ENCODE data around the gene TRA2B. TPM values are rescaled to one million over a fixed set of nuclear protein-coding genes. Genes with fewer than 3 reads are reported as not detected.
A peak's percentile ranks its signal among the peaks of the same experiment; 100 is the strongest.

Gene TRA2B
- total and polyA plus RNA-seq, 2 of the 8 experiments (the other 6 are each of a cell fraction or from before 2014, with no cell fraction given) = 206 to 274 TPM

DNA sequence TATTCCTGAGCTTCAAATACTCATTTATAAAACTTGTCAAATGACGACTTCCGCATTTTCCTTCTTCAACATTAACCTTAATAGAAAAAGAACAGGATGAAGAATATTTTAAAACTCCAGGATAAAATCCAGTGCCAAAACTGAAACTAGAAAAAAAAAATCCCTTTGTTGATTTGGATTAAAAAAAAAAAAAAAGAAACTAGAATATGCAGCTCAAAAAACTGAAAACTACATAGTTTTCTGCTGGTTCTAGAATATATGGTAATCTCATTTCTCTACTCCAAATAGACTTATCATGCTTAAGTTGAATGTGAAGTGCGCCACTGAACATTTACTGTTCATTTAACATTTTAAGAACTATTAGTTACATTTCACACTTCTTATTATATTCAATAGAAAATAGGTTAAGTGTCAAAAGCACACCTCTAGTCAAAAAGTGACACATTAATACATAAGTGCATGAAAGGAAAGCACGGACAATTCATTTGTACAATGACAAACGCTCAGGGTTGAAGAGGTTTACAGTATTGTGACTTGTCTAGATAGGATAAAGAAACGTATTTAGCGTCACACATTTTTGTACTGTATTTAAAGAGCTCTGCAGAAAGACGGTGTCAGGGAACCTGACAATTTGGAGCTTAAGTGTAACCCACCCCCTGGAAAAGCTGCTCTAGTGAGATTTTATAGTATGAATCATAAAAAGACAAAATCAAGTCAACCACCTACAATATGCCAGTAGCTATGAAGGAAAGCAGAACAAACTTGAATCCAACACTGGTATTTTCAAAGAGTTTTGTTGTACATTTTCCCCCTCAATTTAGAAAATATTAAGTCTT is 5.8 kb downstream of the TRA2B start:
- H3K27ac ChIP-seq (ENCODE audit: low read depth, low read length) = no peak overlapping the region
- no peak overlapping the region for H2BK120ac ChIP-seq (replicated peaks; ENCODE audit: low read depth, low read length)
- H2AK5ac ChIP-seq (ENCODE audit: low read depth, low read length) = no peak overlapping the region
- peaks cover 0 to 43% (median 12%) of the 10 kb centered on the region in 4 experiments; a peak in 5 of 8 replicates for H3K36me3 ChIP-seq (ENCODE audit: control insufficient read depth in 2 of 4, insufficient read depth in 4 of 4, low read length in 3 of 4)
- FAIRE-seq = no peak
- no peak overlapping the region for H4K8ac ChIP-seq (ENCODE audit: extremely low read depth, insufficient read depth, low read length)
- no peak overlapping the region for H3K56ac ChIP-seq (replicated peaks; ENCODE audit: insufficient read length, low read depth, low read length)
- DNase-seq (ENCODE audit: low read depth in 1 of 2, low spot score in 2 of 2) = no peak
- H2BK20ac ChIP-seq (ENCODE audit: low read length) = no peak overlapping the region
- no peak overlapping the region for H2BK5ac ChIP-seq (ENCODE audit: low read depth, low read length)
- H3K23ac ChIP-seq (ENCODE audit: insufficient read length) = no peak overlapping the region
- 67 to 100% methylated on average over 2 to 8 of the region's 8 CpGs for WGBS, 2 experiments (ENCODE audit: extremely low coverage in 1 of 2, insufficient coverage in 1 of 2, insufficient read length in 1 of 2, insufficient replicate concordance in 2 of 2, low coverage in 1 of 2, low lambda C conversion rate in 2 of 2, missing lambda C conversion rate in 1 of 2)
- H3K23me2 ChIP-seq (ENCODE audit: low read depth, low read length) = peaks cover 12% of the 10 kb centered on the region; the same call in 1 of the 2 replicates
- H4K20me1 ChIP-seq (replicated peaks in 1 of 2; ENCODE audit: control insufficient read depth in 1 of 2, insufficient read depth in 2 of 2, low read length in 2 of 2) = peaks cover 58 to 77% of the 10 kb centered on the region in 2 experiments
- ChIA-PET POLR2A (ENCODE audit: partially characterized antibody) (interaction anchor here (0.6 to 13.8 kb wide), 13 partner anchors 10 to 349 kb away, joined by 3 to 176 read pairs (median 3); no protein-coding TSS in a partner anchor), CTCF (ENCODE audit: partially characterized antibody) (interaction anchor here (0.6 to 2.7 kb wide), 8 partner anchors 11 to 1401 kb away, joined by 3 to 9 read pairs (median 4); no protein-coding TSS in a partner anchor)
- peaks cover 0 to 18% (median 11%) of the 10 kb centered on the region in 4 experiments; a peak in 5 of 7 replicates for H3K4me1 ChIP-seq (replicated peaks in 1 of 4; ENCODE audit: control insufficient read depth in 3 of 4, insufficient read depth in 4 of 4, low read length in 3 of 4)
- H3K4me3 ChIP-seq (ENCODE audit: extremely low read depth in 1 of 4, insufficient read depth in 2 of 4, low read depth in 3 of 4, low read length in 4 of 4) = peak overlapping the region in 2 of 4 experiments; percentile 83 to 92; a peak in 3 of 8 replicates
- H3K9ac ChIP-seq (replicated peaks in 1 of 4; ENCODE audit: extremely low read depth in 1 of 4, low read depth in 3 of 4, low read length in 3 of 4) = no peak overlapping the region; a peak in 1 of 7 replicates
- no peak overlapping the region for H3K4ac ChIP-seq (replicated peaks; ENCODE audit: insufficient read length, low read depth, low read length)
- H3K27me3 ChIP-seq (replicated peaks in 1 of 4; ENCODE audit: control insufficient read depth in 3 of 4, extremely low read depth in 1 of 4, insufficient read depth in 3 of 4, low read length in 3 of 4) = no peaks in the 10 kb centered on the region
- H4K5ac ChIP-seq (ENCODE audit: insufficient read length, low read depth, low read length) = no peak overlapping the region
- no peak overlapping the region for H2BK15ac ChIP-seq (ENCODE audit: low read length)
- H3K14ac ChIP-seq (ENCODE audit: insufficient read length) = no peak overlapping the region
- no peak for TF ChIP-seq JUN (IDR thresholded peaks at IDR 0.05; ENCODE audit: low read depth, low read length)
- TF ChIP-seq KDM1A (IDR thresholded peaks at IDR 0.05; ENCODE audit: borderline replicate concordance, low read length) = no peak
- no peak for TF ChIP-seq SIRT6 (IDR thresholded peaks at IDR 0.05; ENCODE audit: low read length)
- no peak for TF ChIP-seq FOSL1 (IDR thresholded peaks at IDR 0.05; ENCODE audit: insufficient read depth, low read depth, low read length)
- no peak for TF ChIP-seq KDM5A (IDR thresholded peaks at IDR 0.05; ENCODE audit: low read length)
- TF ChIP-seq EGR1 (IDR thresholded peaks at IDR 0.05; ENCODE audit: borderline replicate concordance, low read depth, low read length) = no peak
- H2BK12ac ChIP-seq (ENCODE audit: low read depth, low read length) = no peak overlapping the region
- H3K4me2 ChIP-seq (ENCODE audit: insufficient read depth in 1 of 2, low read depth in 2 of 2, low read length in 2 of 2) = peak overlapping the region; percentile 59 to 87
- no peaks in the 10 kb centered on the region for H3K9me3 ChIP-seq (ENCODE audit: insufficient read depth in 2 of 2, low read depth in 1 of 2, low read length in 1 of 2)
- no peak overlapping the region for H4K91ac ChIP-seq (replicated peaks; ENCODE audit: insufficient read length, low read length)
- H2AFZ ChIP-seq (ENCODE audit: low read length) = no peak overlapping the region
- peaks cover 97 to 100% of the 10 kb centered on the region in 2 experiments for H3K79me2 ChIP-seq (ENCODE audit: control insufficient read depth in 1 of 2, insufficient read depth in 2 of 2, low read length in 2 of 2)
- H3K18ac ChIP-seq (ENCODE audit: extremely low read depth, low read length) = no peak overlapping the region
- no peaks in the 10 kb centered on the region; the same call in 1 of the 2 replicates for H3K79me1 ChIP-seq (ENCODE audit: low read depth, low read length)

Data from H1 (cell line).